Naive B cell (primary cell): ENCODE measurements around the gene CDC5L. TPM values are rescaled to one million over a fixed set of nuclear protein-coding genes. Genes with fewer than 3 reads are reported as not detected.
A peak's percentile ranks its signal among the peaks of the same experiment; 100 is the strongest.

Experiments
- ATAC-seq, 2 donors: fragments of 150-1000 bp; cut with Tn5 transposase; 2 replicates each; pipeline ENCODE4 v1.10.0; 2021; ENCODE audit warnings: low read depth in 2 of 2, mild to moderate bottlenecking in 2 of 2, moderate library complexity in 2 of 2
- DNase-seq: peaks from one replicate; pipeline ENCODE4 v3.0.0; 2022
- H3K27ac Mint-ChIP-seq, 6 donors: one replicate each; pipeline ENCODE4 v1.8.0; 2020 to 2022; ENCODE audit warnings: mild to moderate bottlenecking in 6 of 6, mixed read lengths in 6 of 6, moderate library complexity in 5 of 6, inconsistent platforms in 2 of 6
- H3K27me3 Mint-ChIP-seq, 3 donors: one replicate each; pipeline ENCODE4 v1.8.0; 2021 to 2022; ENCODE audit warnings: mixed read lengths in 3 of 3, mild to moderate bottlenecking in 1 of 3
- H3K36me3 Mint-ChIP-seq, 2 donors: one replicate each; pipeline ENCODE4 v1.8.0; 2020 to 2022; ENCODE audit warnings: mixed read lengths in 2 of 2, inconsistent platforms in 1 of 2, mild to moderate bottlenecking in 1 of 2
- H3K4me1 Mint-ChIP-seq, 3 donors: one replicate each; pipeline ENCODE4 v1.8.0; 2020 to 2022; ENCODE audit warnings: mixed read lengths in 3 of 3, inconsistent platforms in 1 of 3, mild to moderate bottlenecking in 1 of 3, moderate library complexity in 1 of 3
- H3K4me3 Mint-ChIP-seq, 8 donors: one replicate each; pipeline ENCODE4 v1.8.0; 2020 to 2022; ENCODE audit warnings: mild to moderate bottlenecking in 8 of 8, mixed read lengths in 8 of 8, moderate library complexity in 8 of 8, inconsistent platforms in 2 of 8
- H3K9me3 Mint-ChIP-seq, 7 donors: one replicate each; pipeline ENCODE4 v1.8.0; 2020 to 2022; ENCODE audit warnings: mixed read lengths in 7 of 7, mild to moderate bottlenecking in 5 of 7, inconsistent platforms in 2 of 7, moderate library complexity in 1 of 7
- polyA plus RNA-seq, 6 donors: library from polyadenylated mRNA; unstranded; fragments of 300-500 nt; fragmentation: Illumina TruSeq; gene quantifications; one replicate each; pipeline ENCODE4 v1.2.3, GENCODE V29; 2021; ENCODE audit warnings: low read depth in 6 of 6

Gene CDC5L
- polyA plus RNA-seq, 6 donors from 2014 or later = 7.8 to 20.8 (median 17.0) TPM

DNA sequence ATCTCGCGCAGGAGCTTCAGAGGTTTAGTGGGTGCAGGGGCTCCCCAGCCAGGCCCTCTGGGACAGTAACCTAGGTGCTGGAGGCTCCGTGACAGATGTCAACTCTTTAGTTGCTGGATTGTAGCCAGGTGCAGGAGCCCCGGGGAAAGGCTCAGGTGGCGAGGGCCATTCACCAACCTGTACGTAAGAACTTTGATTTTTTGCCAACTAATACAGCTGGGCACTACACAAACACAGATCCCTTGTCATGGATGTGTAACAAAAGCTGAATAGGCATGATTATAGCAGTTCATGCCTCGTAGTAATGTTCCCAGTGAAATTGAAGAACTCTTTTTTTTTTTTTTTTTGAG is 82.6 kb downstream of the CDC5L start:
- DNase-seq (no peak), ATAC-seq (no peak)
- H3K36me3 Mint-ChIP-seq = no peaks in the 10 kb centered on the region
- H3K27ac Mint-ChIP-seq = no peak overlapping the region
- no peak overlapping the region for H3K4me3 Mint-ChIP-seq
- H3K27me3 Mint-ChIP-seq = peaks cover 5 to 19% (median 11%) of the 10 kb centered on the region in 3 donors
- H3K9me3 Mint-ChIP-seq = no peaks in the 10 kb centered on the region
- peaks cover 0 to 4% (median 0%) of the 10 kb centered on the region in 3 donors for H3K4me1 Mint-ChIP-seq

DNA sequence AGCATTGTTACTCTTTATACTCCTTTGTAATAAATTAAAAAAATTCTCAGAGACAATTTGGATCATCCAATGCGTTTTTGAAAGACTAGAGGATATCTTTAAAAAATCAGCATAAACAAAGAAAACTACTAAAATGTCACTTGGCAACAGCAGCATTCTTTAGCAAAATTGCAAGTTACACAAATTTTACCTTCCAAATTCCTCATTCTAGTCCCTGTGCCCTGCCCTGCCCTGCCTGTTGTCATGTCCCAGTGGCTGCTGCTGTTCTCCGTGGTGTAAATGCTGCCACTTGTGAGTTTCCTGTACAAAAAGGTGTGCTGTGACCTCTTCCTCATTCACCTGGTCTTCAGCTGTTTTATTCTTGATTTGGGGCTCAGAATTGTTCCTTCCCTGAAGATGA is 83.2 kb downstream of the CDC5L start:
- DNase-seq (no peak), ATAC-seq (no peak)
- peaks cover 5 to 22% (median 14%) of the 10 kb centered on the region in 3 donors for H3K27me3 Mint-ChIP-seq
- no peaks in the 10 kb centered on the region for H3K9me3 Mint-ChIP-seq
- H3K4me1 Mint-ChIP-seq = peaks cover 0 to 5% (median 0%) of the 10 kb centered on the region in 3 donors
- no peaks in the 10 kb centered on the region for H3K36me3 Mint-ChIP-seq
- H3K4me3 Mint-ChIP-seq = no peak overlapping the region
- H3K27ac Mint-ChIP-seq = no peak overlapping the region

DNA sequence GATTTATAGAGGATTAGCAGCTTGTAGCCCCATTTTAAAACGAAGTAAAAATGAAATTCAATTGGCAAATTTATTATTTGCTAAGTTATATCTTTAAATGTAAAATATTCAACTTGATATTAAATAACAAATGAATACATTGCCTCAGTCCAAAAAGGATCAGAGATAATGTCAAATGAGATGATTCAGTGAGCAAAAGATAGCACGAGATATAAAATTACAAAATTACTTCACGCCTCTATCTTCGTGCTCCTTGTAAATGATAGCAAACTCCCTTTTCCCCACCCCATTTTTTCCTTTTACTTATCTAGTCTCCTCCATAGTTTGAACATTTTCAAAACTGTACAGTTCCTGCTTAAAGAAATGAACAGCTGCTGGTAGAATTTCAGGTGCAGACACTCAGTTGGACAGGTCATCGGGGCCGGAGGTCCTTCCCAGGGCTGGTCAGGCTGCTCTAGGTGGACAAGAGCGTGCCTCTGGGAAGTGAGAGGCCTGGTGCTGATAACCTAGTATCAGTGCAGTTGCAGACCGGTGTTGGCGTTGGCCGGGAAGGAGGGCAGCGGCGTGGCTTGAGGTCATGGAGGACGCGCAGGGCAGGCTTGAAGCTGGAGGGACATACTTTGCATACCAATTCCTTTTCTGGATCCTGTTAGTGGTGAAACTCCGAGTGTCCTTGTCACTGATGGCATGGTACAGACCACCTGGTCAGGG is 83.9 kb downstream of the CDC5L start:
- H3K9me3 Mint-ChIP-seq = no peaks in the 10 kb centered on the region
- no peak overlapping the region for H3K4me3 Mint-ChIP-seq
- ATAC-seq (no peak), DNase-seq (no peak)
- peaks cover 5 to 22% (median 14%) of the 10 kb centered on the region in 3 donors for H3K27me3 Mint-ChIP-seq
- no peak overlapping the region for H3K27ac Mint-ChIP-seq
- H3K36me3 Mint-ChIP-seq = no peaks in the 10 kb centered on the region
- peaks cover 0 to 5% (median 0%) of the 10 kb centered on the region in 3 donors for H3K4me1 Mint-ChIP-seq

DNA sequence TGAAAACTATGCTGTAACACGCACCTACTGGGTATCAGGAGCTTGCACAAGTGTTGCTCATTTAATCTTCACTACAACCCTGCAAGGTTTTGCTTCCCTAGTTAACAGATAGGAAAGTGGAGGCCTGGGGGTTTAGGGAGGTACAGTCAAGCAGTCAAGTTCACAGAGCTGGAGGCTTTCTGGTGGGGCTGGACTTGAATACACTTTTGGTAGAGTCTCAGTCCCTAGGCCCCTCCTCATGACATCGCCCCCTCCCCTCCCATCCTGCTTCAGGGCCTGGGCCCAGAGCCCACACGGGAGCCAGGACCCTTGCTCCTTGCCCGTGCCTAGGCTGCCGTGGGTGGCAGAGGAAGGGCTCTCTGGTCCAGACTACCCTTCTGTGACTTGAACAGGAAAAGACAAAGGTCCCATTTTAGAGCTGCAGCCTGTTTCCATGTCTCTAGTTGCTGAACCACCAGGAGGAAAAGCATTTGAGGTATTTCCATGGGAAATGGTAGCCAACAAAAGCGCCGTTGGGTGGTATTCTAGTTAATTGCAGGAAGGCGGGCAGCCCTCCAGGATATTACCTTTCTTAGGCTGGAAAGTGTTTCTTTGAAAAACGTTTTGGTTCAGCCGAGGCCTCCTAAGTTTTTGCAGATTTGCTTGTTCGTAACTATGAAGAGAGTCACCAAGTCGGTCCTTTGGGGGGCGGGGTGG is 84.9 kb downstream of the CDC5L start:
- DNase-seq (no peak), ATAC-seq (no peak)
- Mint-ChIP-seq H3K4me1 (peaks cover 0 to 5% (median 0%) of the 10 kb centered on the region in 3 donors), H3K4me3 (no peak overlapping the region), H3K9me3 (no peaks in the 10 kb centered on the region), H3K27me3 (peaks cover 5 to 19% (median 15%) of the 10 kb centered on the region in 3 donors), H3K36me3 (no peaks in the 10 kb centered on the region), H3K27ac (no peak overlapping the region)

DNA sequence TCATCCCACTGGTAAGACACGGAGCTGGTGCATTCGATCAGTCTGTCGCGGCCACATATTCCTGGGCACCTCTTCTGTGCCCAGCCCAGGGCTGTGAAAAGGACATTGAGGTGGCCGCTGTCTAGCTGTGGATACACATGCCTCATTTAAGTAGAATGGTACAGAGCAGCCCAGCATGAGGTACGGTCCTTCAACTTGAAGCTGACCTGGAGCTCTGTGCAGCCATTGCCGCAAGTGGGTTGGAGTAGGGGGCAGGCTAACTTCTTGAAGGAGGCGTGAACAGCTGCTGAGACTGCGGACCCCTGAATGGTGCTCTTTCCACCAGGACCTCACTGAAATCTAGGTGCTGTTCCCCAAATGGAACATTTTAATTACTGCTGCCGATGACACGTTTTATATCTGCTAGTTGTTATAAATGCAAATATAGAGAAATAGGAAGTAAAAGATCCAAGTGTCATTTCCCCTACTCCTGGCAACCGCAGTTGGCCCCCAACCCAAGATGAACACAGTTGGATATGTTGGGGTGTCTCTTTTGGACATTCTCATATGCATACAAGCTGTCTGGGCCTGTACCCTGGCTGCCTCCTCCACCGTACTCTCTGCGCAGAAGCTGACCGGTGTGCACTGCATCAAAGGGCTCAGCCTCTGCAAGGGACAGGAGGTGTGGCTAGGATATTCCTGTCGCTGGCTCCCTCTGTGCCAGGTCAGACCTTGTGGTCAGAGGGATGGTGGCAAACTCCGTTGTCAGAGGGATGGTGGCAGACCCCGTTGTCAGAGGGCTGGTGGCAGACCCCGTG is 86.1 kb downstream of the CDC5L start:
- Mint-ChIP-seq H3K9me3 (no peaks in the 10 kb centered on the region), H3K4me3 (no peak overlapping the region), H3K27me3 (peaks cover 8 to 22% (median 18%) of the 10 kb centered on the region in 3 donors), H3K4me1 (peaks cover 0 to 5% (median 0%) of the 10 kb centered on the region in 3 donors), H3K36me3 (no peaks in the 10 kb centered on the region), H3K27ac (no peak overlapping the region)
- ATAC-seq (no peak), DNase-seq (no peak)

DNA sequence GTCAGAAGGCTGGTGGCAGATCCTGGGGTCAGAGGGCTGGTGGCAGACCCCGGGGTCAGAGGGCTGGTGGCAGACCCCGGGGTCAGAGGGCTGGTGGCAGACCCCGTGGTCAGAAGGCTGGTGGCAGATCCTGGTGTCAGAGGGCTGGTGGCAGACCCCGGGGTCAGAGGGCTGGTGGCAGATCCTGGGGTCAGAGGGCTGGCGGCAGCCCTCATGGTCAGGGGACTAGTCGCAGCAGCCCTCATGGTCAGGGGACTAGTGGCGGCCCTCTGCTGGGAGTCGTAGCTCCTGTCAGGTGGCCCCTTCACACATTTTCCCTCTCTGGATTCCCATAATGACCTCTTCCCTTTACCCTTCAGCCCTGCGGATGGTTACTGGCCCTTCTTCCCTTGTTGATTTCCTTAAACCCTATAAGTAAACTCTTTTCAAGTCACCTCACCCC is 86.7 kb downstream of the CDC5L start:
- Mint-ChIP-seq H3K27me3 (peaks cover 8 to 22% (median 20%) of the 10 kb centered on the region in 3 donors), H3K36me3 (no peaks in the 10 kb centered on the region), H3K4me1 (peaks cover 0 to 5% (median 0%) of the 10 kb centered on the region in 3 donors), H3K4me3 (no peak overlapping the region), H3K9me3 (no peaks in the 10 kb centered on the region), H3K27ac (no peak overlapping the region)
- DNase-seq (no peak), ATAC-seq (no peak)

DNA sequence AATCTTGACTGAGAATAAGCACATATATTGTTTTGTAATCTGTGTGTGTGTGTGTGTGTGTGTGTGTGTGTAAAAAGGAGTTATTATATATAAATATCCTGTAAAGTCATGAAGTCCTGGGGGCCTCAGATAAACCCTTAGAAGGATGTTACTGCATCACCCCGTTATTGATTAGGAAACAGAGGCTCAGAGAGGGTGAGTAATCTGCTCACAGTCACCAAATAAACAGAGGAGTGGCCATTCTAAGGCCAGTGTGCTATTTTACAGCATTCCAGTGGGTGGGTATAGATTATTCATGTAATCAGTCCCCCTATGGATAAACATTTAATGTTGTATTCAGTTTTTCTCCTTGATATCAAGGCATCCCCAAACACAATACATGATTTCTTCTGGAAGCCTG is 87.1 kb downstream of the CDC5L start:
- ATAC-seq = no peak
- H3K36me3 Mint-ChIP-seq = no peaks in the 10 kb centered on the region
- H3K4me1 Mint-ChIP-seq = peaks cover 0 to 5% (median 0%) of the 10 kb centered on the region in 3 donors
- H3K27ac Mint-ChIP-seq = no peak overlapping the region
- H3K9me3 Mint-ChIP-seq = no peaks in the 10 kb centered on the region
- no peak overlapping the region for H3K4me3 Mint-ChIP-seq
- H3K27me3 Mint-ChIP-seq = peaks cover 8 to 22% (median 22%) of the 10 kb centered on the region in 3 donors
- DNase-seq = no peak

DNA sequence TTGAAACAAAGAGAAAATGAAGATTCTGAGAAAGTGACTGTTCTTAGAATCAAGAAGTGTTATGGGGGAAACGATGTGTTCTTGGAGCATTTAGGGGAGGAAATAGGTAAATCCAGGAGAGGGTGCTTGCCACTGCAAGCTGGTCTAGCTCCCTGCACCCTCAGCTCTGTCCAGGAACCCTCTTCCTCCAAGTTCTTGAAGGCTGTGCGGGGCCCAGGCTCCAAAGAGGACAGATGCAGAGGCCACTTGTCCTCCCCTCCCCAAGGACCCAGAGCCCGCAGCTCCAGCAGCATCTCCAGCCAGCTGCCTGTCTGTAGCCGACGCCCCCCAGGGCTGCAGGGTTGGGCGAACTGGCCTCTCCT is 87.9 kb downstream of the CDC5L start:
- Mint-ChIP-seq H3K27me3 (peaks cover 8 to 28% (median 23%) of the 10 kb centered on the region in 3 donors), H3K4me3 (no peak overlapping the region), H3K36me3 (no peaks in the 10 kb centered on the region), H3K4me1 (peaks cover 0 to 5% (median 0%) of the 10 kb centered on the region in 3 donors), H3K9me3 (no peaks in the 10 kb centered on the region), H3K27ac (no peak overlapping the region)
- DNase-seq = no peak
- ATAC-seq = no peak

DNA sequence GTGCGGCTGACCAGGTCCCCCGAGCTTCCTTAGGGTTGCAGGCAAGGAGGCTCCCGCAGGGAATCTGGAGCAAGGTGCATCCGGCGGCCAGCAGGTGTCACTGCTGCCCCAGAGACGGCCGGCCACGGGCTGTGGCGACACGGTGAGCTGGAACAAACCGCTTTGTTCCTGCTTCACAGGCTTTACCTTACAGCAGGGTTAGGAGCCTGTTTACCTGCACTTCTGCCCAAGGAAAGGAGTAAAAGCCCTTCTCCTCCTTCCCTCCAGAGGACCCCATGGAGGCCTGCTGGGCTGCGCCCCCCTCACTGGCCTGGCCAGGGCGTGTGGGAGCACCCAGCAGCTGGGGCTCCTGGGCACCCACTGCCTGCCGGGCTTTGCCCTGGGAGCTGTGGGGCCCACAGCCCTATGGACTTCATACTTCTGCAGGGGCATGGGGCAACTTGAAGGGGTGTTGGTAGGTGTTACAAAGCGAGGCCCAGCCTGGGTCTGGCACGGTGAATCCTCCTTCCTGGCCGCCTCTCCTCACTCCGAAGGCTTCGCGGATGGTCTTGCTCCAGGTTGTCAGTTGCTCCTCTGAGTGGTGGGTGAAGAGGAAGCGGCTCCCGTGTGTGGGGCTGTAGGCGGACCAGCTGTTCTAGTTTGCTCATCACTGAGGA is 88.4 kb downstream of the CDC5L start:
- H3K36me3 Mint-ChIP-seq = no peaks in the 10 kb centered on the region
- H3K9me3 Mint-ChIP-seq = no peaks in the 10 kb centered on the region
- no peak overlapping the region for H3K4me3 Mint-ChIP-seq
- peaks cover 0 to 5% (median 0%) of the 10 kb centered on the region in 3 donors for H3K4me1 Mint-ChIP-seq
- ATAC-seq (peak; percentile 27 to 53), DNase-seq (peak; percentile 25)
- peaks cover 5 to 33% (median 29%) of the 10 kb centered on the region in 3 donors for H3K27me3 Mint-ChIP-seq
- H3K27ac Mint-ChIP-seq = no peak overlapping the region

DNA sequence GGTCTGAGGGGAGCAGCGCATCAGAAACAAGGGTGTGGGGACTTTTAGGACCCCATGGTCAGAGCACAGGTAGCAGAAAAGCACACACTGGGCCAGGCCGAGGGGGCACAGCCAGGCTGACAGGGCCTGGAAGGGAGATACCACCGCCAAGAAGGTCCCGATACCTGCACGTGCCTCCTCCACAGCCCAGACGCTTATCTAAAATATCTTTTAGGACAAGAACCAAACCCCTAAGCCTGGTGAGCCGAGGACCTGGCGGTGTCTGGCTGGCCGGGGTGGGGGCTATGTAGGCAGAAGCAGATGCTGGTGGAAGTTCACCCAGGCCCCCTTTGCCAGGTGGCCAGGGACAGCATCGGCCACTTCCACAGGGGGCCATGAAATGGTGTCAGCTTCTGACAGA is 89.3 kb downstream of the CDC5L start:
- Mint-ChIP-seq H3K9me3 (no peaks in the 10 kb centered on the region), H3K36me3 (no peaks in the 10 kb centered on the region), H3K4me1 (peaks cover 0 to 5% (median 0%) of the 10 kb centered on the region in 3 donors), H3K27ac (no peak overlapping the region), H3K27me3 (peaks cover 4 to 34% (median 33%) of the 10 kb centered on the region in 3 donors), H3K4me3 (peak overlapping the region in 1 of 8 donors; percentile 25)
- DNase-seq (no peak), ATAC-seq (no peak)

DNA sequence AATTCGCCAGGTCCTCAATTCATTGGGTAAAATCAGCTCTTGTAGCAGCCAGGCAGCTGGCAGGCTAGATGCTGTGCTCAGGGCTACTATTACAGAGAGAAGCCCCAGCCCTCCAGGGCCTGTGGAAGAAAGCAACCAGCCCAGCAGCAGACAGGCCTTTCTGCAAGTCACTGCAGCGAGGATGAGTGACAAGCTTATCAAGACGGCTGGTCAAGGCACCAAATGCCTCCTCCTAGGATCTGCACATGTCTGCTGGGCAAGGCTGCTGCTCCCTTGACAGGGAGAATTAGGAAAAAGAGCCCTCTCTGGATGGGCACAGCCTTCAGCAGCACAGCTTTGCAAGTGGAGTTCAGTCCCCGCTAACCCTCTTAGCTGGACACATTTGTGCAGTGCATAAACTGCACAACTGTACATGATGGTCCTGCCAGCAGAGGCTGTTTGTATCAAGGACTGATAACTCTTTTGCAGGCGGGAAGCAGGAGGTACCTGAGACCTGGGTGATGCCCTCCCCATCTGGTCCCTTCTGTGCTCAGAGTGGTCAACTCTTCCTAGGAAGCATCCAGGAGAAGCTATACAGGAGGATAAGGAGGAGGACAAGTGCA is 89.9 kb downstream of the CDC5L start:
- H3K27me3 Mint-ChIP-seq = peaks cover 4 to 38% (median 36%) of the 10 kb centered on the region in 3 donors
- no peaks in the 10 kb centered on the region for H3K36me3 Mint-ChIP-seq
- peak overlapping the region in 1 of 6 donors; percentile 45 for H3K27ac Mint-ChIP-seq
- no peak for ATAC-seq
- peaks cover 0 to 5% (median 0%) of the 10 kb centered on the region in 3 donors for H3K4me1 Mint-ChIP-seq
- no peak for DNase-seq
- peak overlapping the region in 1 of 8 donors; percentile 25 for H3K4me3 Mint-ChIP-seq
- no peaks in the 10 kb centered on the region for H3K9me3 Mint-ChIP-seq

DNA sequence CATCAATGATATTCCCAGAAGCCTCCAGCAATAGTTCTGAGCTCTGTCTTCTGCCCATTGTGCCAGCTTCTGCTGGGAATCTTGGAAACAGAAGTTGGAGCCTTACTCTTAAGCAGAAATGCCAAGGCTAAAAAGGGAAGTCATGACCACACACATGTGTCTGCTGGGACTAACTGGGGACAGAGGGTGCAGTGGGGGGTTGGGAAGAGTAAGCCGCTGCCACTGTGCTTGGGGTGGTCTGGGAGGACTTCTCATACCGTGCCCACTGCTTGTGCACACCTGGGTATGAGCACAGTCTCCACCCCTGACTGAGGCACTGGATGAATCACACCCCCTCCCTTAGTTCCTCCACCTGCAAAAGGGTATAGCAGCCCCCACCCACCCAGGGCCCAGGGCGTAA is 90.7 kb downstream of the CDC5L start:
- no peaks in the 10 kb centered on the region for H3K9me3 Mint-ChIP-seq
- peaks cover 4 to 43% (median 38%) of the 10 kb centered on the region in 3 donors for H3K27me3 Mint-ChIP-seq
- H3K36me3 Mint-ChIP-seq = no peaks in the 10 kb centered on the region
- peaks cover 0 to 5% (median 0%) of the 10 kb centered on the region in 3 donors for H3K4me1 Mint-ChIP-seq
- ATAC-seq (no peak), DNase-seq (no peak)
- no peak overlapping the region for H3K4me3 Mint-ChIP-seq
- no peak overlapping the region for H3K27ac Mint-ChIP-seq
